ENCODE data around the gene HSD3B1. TPM values are rescaled to one million over a fixed set of nuclear protein-coding genes. Genes with fewer than 3 reads are reported as not detected.
A peak's percentile ranks its signal among the peaks of the same experiment; 100 is the strongest.
"Not testable (repeated sequence)": the region's sequence is repeated elsewhere in the genome, so short reads cannot be mapped to it uniquely, and the experiment has no call there.

HSD3B1 gene
- total RNA-seq, 6 donors from 2014 or later: not detected

DNA sequence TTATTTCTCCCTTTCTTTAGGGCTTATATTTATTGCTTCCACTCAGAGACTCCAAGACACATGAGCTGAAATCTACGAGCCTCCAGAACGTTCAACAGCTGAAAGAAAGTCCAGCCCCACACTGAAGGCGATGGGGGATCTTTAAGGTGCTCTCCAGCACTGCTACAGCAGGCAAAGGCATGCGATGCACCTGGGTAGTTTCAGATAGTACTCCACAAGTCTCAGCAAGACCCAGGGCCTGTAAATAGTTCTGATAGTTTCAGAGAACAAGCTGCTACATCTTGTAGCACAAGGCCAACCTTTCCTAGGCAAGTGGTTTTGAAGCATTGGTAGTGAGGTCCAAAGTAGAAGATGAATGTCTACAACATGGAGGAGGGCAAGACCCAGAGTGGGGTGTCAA is 2.2 kb upstream of the HSD3B1 start:
- no peak for DNase-seq
- Histone ChIP-seq H3K27ac (no peak overlapping the region), H3K4me1 (no peaks in the 10 kb centered on the region), H3K9me3 (no peaks in the 10 kb centered on the region), H3K4me3 (no peak overlapping the region), H3K36me3 (no peaks in the 10 kb centered on the region), H3K27me3 (no peaks in the 10 kb centered on the region)
- no peak for ATAC-seq (ENCODE audit: low FRiP score in 2 of 2)
- 76 to 86% methylated on average over 4 of the region's 4 CpGs for WGBS, 2 donors
- TF ChIP-seq, protein P1, sequence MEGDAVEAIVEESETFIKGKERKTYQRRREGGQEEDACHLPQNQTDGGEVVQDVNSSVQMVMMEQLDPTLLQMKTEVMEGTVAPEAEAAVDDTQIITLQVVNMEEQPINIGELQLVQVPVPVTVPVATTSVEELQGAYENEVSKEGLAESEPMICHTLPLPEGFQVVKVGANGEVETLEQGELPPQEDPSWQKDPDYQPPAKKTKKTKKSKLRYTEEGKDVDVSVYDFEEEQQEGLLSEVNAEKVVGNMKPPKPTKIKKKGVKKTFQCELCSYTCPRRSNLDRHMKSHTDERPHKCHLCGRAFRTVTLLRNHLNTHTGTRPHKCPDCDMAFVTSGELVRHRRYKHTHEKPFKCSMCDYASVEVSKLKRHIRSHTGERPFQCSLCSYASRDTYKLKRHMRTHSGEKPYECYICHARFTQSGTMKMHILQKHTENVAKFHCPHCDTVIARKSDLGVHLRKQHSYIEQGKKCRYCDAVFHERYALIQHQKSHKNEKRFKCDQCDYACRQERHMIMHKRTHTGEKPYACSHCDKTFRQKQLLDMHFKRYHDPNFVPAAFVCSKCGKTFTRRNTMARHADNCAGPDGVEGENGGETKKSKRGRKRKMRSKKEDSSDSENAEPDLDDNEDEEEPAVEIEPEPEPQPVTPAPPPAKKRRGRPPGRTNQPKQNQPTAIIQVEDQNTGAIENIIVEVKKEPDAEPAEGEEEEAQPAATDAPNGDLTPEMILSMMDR (IDR thresholded peaks at IDR 0.05): no peak
- TF ChIP-seq POLR2A (IDR thresholded peaks at IDR 0.05): no peak
- no peak for TF ChIP-seq POLR2AphosphoS5 (IDR thresholded peaks at IDR 0.05)
- no peak for TF ChIP-seq EP300 (IDR thresholded peaks at IDR 0.05)

DNA sequence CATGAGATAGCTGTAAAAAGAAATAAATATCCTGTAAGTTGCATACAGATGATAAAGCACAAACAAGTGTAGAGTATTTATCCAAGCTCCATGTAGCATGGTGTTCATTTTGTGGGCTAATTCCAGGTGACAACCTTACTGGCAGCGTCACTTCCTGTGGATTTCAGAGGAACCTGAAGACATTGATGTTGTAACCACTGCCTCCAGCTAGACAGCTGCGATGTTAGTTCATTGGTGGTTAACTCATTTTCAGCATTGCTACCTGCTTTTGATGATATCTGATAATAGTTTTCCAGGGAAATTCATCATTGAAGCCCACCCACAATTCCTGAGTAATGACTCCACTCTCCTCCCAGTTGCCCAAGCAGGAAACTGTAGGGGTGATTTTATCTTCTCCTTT is 3.0 kb downstream of the HSD3B1 start:
- WGBS, 2 donors: 80 to 93% methylated on average over 2 of the region's 2 CpGs
- H3K27ac ChIP-seq: no peak overlapping the region

DNA sequence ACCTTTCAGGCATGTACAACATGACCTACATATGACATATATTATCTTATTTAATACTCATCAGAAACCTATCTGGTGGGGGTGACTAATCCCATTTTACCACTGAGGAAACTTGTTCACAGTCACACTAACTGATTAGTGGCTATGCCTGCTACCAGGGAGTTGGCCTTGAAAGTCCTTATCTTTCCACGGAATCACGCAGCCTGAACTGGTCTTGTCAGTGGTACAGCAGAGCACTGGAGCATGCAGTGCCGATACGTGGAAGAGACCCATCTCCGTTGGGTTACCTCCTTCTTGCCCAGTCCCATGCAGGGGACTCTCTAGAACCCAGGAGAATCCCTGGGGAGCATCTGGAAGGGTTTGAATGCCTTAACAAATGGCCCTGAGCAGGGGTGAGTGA is 8.2 kb downstream of the HSD3B1 start:
- Histone ChIP-seq H3K27ac (no peak overlapping the region), H3K4me3 (no peak overlapping the region), H3K27me3 (no peaks in the 10 kb centered on the region), H3K36me3 (no peaks in the 10 kb centered on the region), H3K4me1 (peaks cover 0 to 3% (median 0%) of the 10 kb centered on the region in 4 donors), H3K9me3 (no peaks in the 10 kb centered on the region)
- ATAC-seq (ENCODE audit: low FRiP score in 2 of 2) (no peak), DNase-seq (no peak)
- 89 to 94% methylated on average over 4 to 5 of the region's 5 CpGs for WGBS, 2 donors
- TF ChIP-seq POLR2AphosphoS5 (IDR thresholded peaks at IDR 0.05) (no peak), EP300 (IDR thresholded peaks at IDR 0.05) (no peak), POLR2A (IDR thresholded peaks at IDR 0.05) (no peak)
- TF ChIP-seq, protein P1 (IDR thresholded peaks at IDR 0.05): no peak

More for the DNA sequence above, 3.0 kb downstream of the HSD3B1 start:
- Histone ChIP-seq H3K27me3 (no peaks in the 10 kb centered on the region), H3K9me3 (no peaks in the 10 kb centered on the region), H3K4me3 (no peak overlapping the region), H3K36me3 (no peaks in the 10 kb centered on the region), H3K4me1 (no peaks in the 10 kb centered on the region)
- DNase-seq: no peak
- ATAC-seq (ENCODE audit: low FRiP score in 2 of 2): no peak
- TF ChIP-seq, protein P1 (IDR thresholded peaks at IDR 0.05): no peak
- TF ChIP-seq POLR2AphosphoS5 (IDR thresholded peaks at IDR 0.05): no peak
- TF ChIP-seq EP300 (IDR thresholded peaks at IDR 0.05): no peak

DNA sequence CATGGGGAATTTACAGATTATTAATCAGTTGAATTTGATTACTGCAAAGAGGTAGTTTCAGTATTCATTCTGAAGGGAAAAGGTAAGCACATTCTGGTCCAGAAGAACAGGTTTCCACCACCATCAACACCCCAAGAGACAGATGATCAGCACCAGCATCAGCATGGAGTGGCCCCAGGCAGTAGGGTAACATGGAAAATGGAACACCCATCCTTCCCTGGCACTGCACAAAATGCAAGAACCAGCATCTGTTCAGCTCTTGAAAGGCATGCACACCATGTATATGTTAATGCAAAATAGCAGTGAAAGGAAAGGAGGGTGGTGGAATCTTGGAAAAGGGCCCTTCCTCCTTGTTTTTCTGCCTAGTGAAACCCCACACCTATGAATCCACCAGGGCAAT is 9.2 kb downstream of the HSD3B1 start:
- Histone ChIP-seq H3K36me3 (no peaks in the 10 kb centered on the region), H3K27ac (no peak overlapping the region), H3K27me3 (no peaks in the 10 kb centered on the region), H3K4me1 (peaks cover 0 to 3% (median 0%) of the 10 kb centered on the region in 4 donors), H3K9me3 (no peaks in the 10 kb centered on the region), H3K4me3 (no peak overlapping the region)
- no peak for DNase-seq
- ATAC-seq (ENCODE audit: low FRiP score in 2 of 2): no peak
- TF ChIP-seq POLR2A (IDR thresholded peaks at IDR 0.05): no peak
- no peak for TF ChIP-seq POLR2AphosphoS5 (IDR thresholded peaks at IDR 0.05)
- TF ChIP-seq, protein P1 (IDR thresholded peaks at IDR 0.05): no peak
- no peak for TF ChIP-seq EP300 (IDR thresholded peaks at IDR 0.05)

DNA sequence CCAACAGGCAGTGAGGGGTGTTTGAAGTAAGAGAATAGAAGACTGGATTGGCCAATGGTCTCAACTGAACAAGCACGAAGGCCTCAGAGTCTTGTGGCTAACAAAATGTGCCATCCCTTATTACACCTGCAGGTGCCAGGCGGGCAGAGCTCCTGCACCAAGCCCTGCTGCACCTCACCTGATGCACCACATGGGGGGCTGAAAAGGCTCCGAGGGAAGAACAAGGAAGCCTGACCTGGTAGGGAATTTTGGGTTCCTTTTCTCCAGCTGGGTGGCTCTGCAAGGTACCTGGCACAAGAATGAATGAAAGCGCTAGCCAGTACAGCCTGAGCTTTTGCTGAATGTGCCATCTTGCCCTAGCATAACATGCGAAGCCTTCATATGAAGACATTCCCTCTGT is 9.7 kb downstream of the HSD3B1 start:
- DNase-seq (peak in 1 of 2 donors; percentile 2), ATAC-seq (ENCODE audit: low FRiP score in 2 of 2) (no peak)
- H3K27ac ChIP-seq: no peak overlapping the region
- H3K4me1 ChIP-seq: peaks cover 0 to 3% (median 0%) of the 10 kb centered on the region in 4 donors
- H3K36me3 ChIP-seq: no peaks in the 10 kb centered on the region
- no peaks in the 10 kb centered on the region for H3K9me3 ChIP-seq
- H3K4me3 ChIP-seq: no peak overlapping the region
- H3K27me3 ChIP-seq: no peaks in the 10 kb centered on the region
- WGBS, 2 donors: 79 to 85% methylated on average over 5 of the region's 5 CpGs
- TF ChIP-seq POLR2AphosphoS5 (IDR thresholded peaks at IDR 0.05): no peak
- TF ChIP-seq EP300 (IDR thresholded peaks at IDR 0.05): no peak
- no peak for TF ChIP-seq POLR2A (IDR thresholded peaks at IDR 0.05)
- TF ChIP-seq, protein P1 (IDR thresholded peaks at IDR 0.05): no peak

DNA sequence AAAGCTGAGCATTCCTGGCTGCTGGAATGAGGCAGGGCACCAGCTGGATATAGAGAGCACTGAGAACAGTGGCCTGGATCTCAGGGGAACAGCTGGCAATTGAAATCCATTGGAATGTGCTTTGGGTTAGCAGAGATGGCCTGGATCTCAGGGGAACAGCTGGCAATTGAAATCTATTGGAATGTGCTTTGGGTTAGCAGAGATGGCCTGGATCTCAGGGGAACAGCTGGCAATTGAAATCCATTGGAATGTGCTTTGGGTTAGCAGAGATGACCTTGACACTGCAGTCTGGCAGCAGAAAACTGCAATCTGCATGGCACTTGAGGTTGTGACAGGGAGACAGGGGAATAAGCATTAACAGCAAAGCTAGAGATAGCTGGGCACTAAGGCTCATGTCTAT is 10.7 kb downstream of the HSD3B1 start:
- not testable (repeated sequence) for DNase-seq; H3K36me3 ChIP-seq; H3K4me3 ChIP-seq; ATAC-seq (ENCODE audit: low FRiP score in 2 of 2); H3K27ac ChIP-seq; H3K27me3 ChIP-seq; H3K9me3 ChIP-seq; H3K4me1 ChIP-seq

Measured in upper lobe of left lung (tissue), 6 donors.